Middle frontal gyrus (tissue), 1 donor: Measurements from ENCODE around the gene MYO1D.
"Not testable (repeated sequence)": the region's sequence is repeated elsewhere in the genome, so short reads cannot be mapped to it uniquely, and the experiment has no call there.

Source experiments
- DNase-seq: peaks from one replicate; pipeline ENCODE4 v3.0.0-alpha.2; 2015; ENCODE audit warnings: low spot score; ENCODE audit errors: extremely low spot score

The MYO1D gene

GRCh38 chr17:32732900-32733299, 144.0 kb downstream of the MYO1D start:
- peak; percentile 27 for DNase-seq

- DNase-seq, result no peak
Measured at GRCh38 chr17:32732296-32732642, 144.7 kb downstream of the MYO1D start.

GRCh38 chr17:32731556-32732295, 145.2 kb downstream of the MYO1D start:
- DNase-seq, result no peak

- DNase-seq, result no peak
Measured at GRCh38 chr17:32727681-32728080, 149.2 kb downstream of the MYO1D start.

GRCh38 chr17:32725697-32726096, 151.2 kb downstream of the MYO1D start:
- no peak for DNase-seq

GRCh38 chr17:32723310-32723955, 153.5 kb downstream of the MYO1D start:
- no peak for DNase-seq

- DNase-seq, result no peak
Measured at GRCh38 chr17:32722733-32723132, 154.2 kb downstream of the MYO1D start.

- no peak for DNase-seq
Measured at GRCh38 chr17:32720671-32721070, 156.3 kb downstream of the MYO1D start.

- no peak for DNase-seq
Measured at GRCh38 chr17:32719689-32720088, 157.2 kb downstream of the MYO1D start.

GRCh38 chr17:32714922-32715321, 162.0 kb downstream of the MYO1D start:
- not testable (repeated sequence) for DNase-seq

- not testable (repeated sequence) for DNase-seq
Measured at GRCh38 chr17:32714206-32714605, 162.7 kb downstream of the MYO1D start.

- no peak for DNase-seq
Measured at GRCh38 chr17:32713081-32713480, 163.8 kb downstream of the MYO1D start.

- no peak for DNase-seq
Measured at GRCh38 chr17:32709562-32709961, 167.4 kb downstream of the MYO1D start.

- DNase-seq, result no peak
Measured at GRCh38 chr17:32701871-32702270, 175.1 kb downstream of the MYO1D start.

- DNase-seq, result no peak
Measured at GRCh38 chr17:32699247-32699646, 177.7 kb downstream of the MYO1D start.

- no peak for DNase-seq
Measured at GRCh38 chr17:32697728-32698625, 178.9 kb downstream of the MYO1D start.

GRCh38 chr17:32696426-32696825, 180.5 kb downstream of the MYO1D start:
- no peak for DNase-seq

GRCh38 chr17:32695864-32696263, 181.1 kb downstream of the MYO1D start:
- no peak for DNase-seq

- DNase-seq, result peak; percentile 37
Measured at GRCh38 chr17:32693194-32693897, 183.6 kb downstream of the MYO1D start.

- DNase-seq, result no peak
Measured at GRCh38 chr17:32692179-32692578, 184.7 kb downstream of the MYO1D start.

- no peak for DNase-seq
Measured at GRCh38 chr17:32689348-32689747, 187.6 kb downstream of the MYO1D start.
